ENCODE data around the gene XKR3.
"Not testable (repeated sequence)": the region's sequence is repeated elsewhere in the genome, so short reads cannot be mapped to it uniquely, and the experiment has no call there.

DNA sequence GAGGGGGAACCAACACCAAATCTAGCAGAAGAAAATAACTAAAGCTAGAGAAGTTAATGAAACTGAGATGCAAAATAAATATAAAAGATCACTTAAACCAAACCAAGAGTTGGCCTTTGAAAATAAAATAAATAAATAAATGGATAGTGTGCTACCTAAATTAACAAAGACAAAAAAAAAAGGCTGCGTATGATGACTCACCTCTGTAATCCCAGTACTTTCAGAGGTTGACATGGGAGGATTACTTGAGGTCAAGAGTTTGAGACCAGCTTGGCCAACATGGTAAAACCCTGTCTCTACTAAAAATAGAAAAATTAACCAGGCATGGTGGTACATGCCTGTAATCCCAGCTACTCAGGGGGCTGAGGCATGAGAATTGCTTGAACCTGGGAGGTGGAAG, 29.7 kb downstream of the XKR3 start:
- TF ChIP-seq EZH2 (IDR thresholded peaks at IDR 0.05); POLR2AphosphoS5 (IDR thresholded peaks at IDR 0.05; ENCODE audit: borderline replicate concordance, low read depth, low read length): not testable (repeated sequence)

Measured in SK-N-MC (cell line).